H9 (cell line): ENCODE data around the gene FAM177B. TPM values are rescaled to one million over a fixed set of nuclear protein-coding genes. Genes with fewer than 3 reads are reported as not detected.

ENCODE experiments used
- DNase-seq: peaks from one replicate; pipeline ENCODE4 v3.0.0-alpha.2; 2017
- H2AFZ ChIP-seq: one replicate; pipeline ENCODE4 v1.6.1; 2013; ENCODE audit warnings: mild to moderate bottlenecking, low read length, control low read depth, moderate library complexity
- H2AK5ac ChIP-seq: 2 replicates; pipeline ENCODE4 v1.6.1; 2013; ENCODE audit warnings: low read length, control low read depth, mixed read lengths; ENCODE audit not compliant: insufficient read length
- H2BK120ac ChIP-seq: one replicate; pipeline ENCODE4 v1.6.1; 2013; ENCODE audit warnings: low read depth, mild to moderate bottlenecking, low read length, control low read depth, inconsistent platforms; ENCODE audit not compliant: poor library complexity, severe bottlenecking
- H2BK12ac ChIP-seq: 2 replicates; pipeline ENCODE4 v1.6.1; 2013; ENCODE audit warnings: low read length, control low read depth, mixed read lengths, low read depth; ENCODE audit not compliant: insufficient read length
- H2BK15ac ChIP-seq: 2 replicates; pipeline ENCODE4 v1.6.1; 2013; ENCODE audit warnings: low read depth, low read length, control low read depth
- H2BK20ac ChIP-seq: one replicate; pipeline ENCODE4 v1.6.1; 2013; ENCODE audit warnings: low read depth, mild to moderate bottlenecking, low read length, control low read depth, inconsistent platforms; ENCODE audit not compliant: poor library complexity, severe bottlenecking
- H2BK5ac ChIP-seq: 2 replicates; pipeline ENCODE4 v1.6.1; 2013; ENCODE audit warnings: low read length, control low read depth, mixed read lengths; ENCODE audit not compliant: insufficient read length
- H3K14ac ChIP-seq: 2 replicates; pipeline ENCODE4 v1.6.1; 2013; ENCODE audit warnings: low read length, control low read depth; ENCODE audit not compliant: insufficient read depth
- H3K18ac ChIP-seq: 2 replicates; pipeline ENCODE4 v1.6.1; 2013; ENCODE audit warnings: low read depth, mild to moderate bottlenecking, mixed read lengths, low read length, control low read depth; ENCODE audit not compliant: insufficient read length
- H3K23ac ChIP-seq: 2 replicates; pipeline ENCODE4 v1.6.1; 2013; ENCODE audit warnings: low read length, control low read depth, mixed read lengths, low read depth; ENCODE audit not compliant: insufficient read length
- H3K23me2 ChIP-seq: 2 replicates; pipeline ENCODE4 v1.6.1; 2013; ENCODE audit warnings: low read depth, mild to moderate bottlenecking, mixed read lengths, low read length, control low read depth; ENCODE audit not compliant: insufficient read length, poor library complexity, severe bottlenecking
- H3K27ac ChIP-seq: 2 replicates; pipeline ENCODE4 v1.5.1; 2013; ENCODE audit warnings: low read length, control low read depth, mixed read lengths, low read depth; ENCODE audit not compliant: insufficient read length
- H3K27me3 ChIP-seq: 2 replicates; pipeline ENCODE4 v1.6.1; 2013; ENCODE audit warnings: low read length, control low read depth, inconsistent platforms; ENCODE audit not compliant: insufficient read depth
- H3K4ac ChIP-seq: 2 replicates; pipeline ENCODE4 v1.6.1; 2013; ENCODE audit warnings: low read depth, mild to moderate bottlenecking, control low read depth, inconsistent platforms, low read length, moderate library complexity
- H3K4me1 ChIP-seq: 2 replicates; pipeline ENCODE4 v1.6.1; 2013; ENCODE audit warnings: low read length, control low read depth, inconsistent platforms; ENCODE audit not compliant: insufficient read depth
- H3K4me2 ChIP-seq: 2 replicates; pipeline ENCODE4 v1.6.1; 2013; ENCODE audit warnings: low read length, control low read depth, mixed read lengths; ENCODE audit not compliant: insufficient read length, insufficient read depth
- H3K56ac ChIP-seq: 2 replicates; pipeline ENCODE4 v1.6.1; 2013; ENCODE audit warnings: low read depth, mild to moderate bottlenecking, mixed read lengths, low read length, control low read depth; ENCODE audit not compliant: insufficient read length
- H3K79me1 ChIP-seq: 2 replicates; pipeline ENCODE4 v1.6.1; 2013; ENCODE audit warnings: low read depth, mild to moderate bottlenecking, moderate library complexity, low read length, control low read depth, inconsistent platforms; ENCODE audit not compliant: insufficient read depth, poor library complexity, severe bottlenecking
- H3K79me2 ChIP-seq: 2 replicates; pipeline ENCODE4 v1.6.1; 2013; ENCODE audit warnings: low read length, control low read depth, inconsistent platforms; ENCODE audit not compliant: insufficient read depth
- H3K9ac ChIP-seq: 2 replicates; pipeline ENCODE4 v1.6.1; 2013; ENCODE audit warnings: low read length, control low read depth, mixed read lengths; ENCODE audit not compliant: insufficient read length; ENCODE audit errors: extremely low read depth
- H3K9me3 ChIP-seq: one replicate; pipeline ENCODE4 v1.6.1; 2013; ENCODE audit warnings: low read depth, low read length, inconsistent platforms; ENCODE audit not compliant: control insufficient read depth
- H3T11ph ChIP-seq: one replicate; pipeline ENCODE4 v1.6.1; 2013; ENCODE audit warnings: mild to moderate bottlenecking, low read length, control low read depth, inconsistent platforms
- H4K20me1 ChIP-seq: one replicate; pipeline ENCODE4 v1.6.1; 2013; ENCODE audit not compliant: control insufficient read depth, insufficient read length, insufficient read depth
- H4K5ac ChIP-seq: 2 replicates; pipeline ENCODE4 v1.6.1; 2013; ENCODE audit warnings: low read depth, mild to moderate bottlenecking, mixed read lengths, low read length, control low read depth; ENCODE audit not compliant: insufficient read length
- H4K8ac ChIP-seq: replicated peaks from 2 replicates; pipeline ENCODE4 v1.6.1; 2013; ENCODE audit warnings: low read length, control low read depth, mixed read lengths, low read depth; ENCODE audit not compliant: insufficient read length
- H4K91ac ChIP-seq: 2 replicates; pipeline ENCODE4 v1.6.1; 2013; ENCODE audit warnings: low read depth, mild to moderate bottlenecking, moderate library complexity, mixed read lengths, low read length, control low read depth; ENCODE audit not compliant: insufficient read length
- H3K27ac Mint-ChIP-seq, 3 experiments: 2 replicates in 2 of 3; 3 replicates in 1 of 3; pipeline ENCODE4 v1.8.0; 2020 to 2021; ENCODE audit warnings: mixed read lengths in 3 of 3, mild to moderate bottlenecking in 1 of 3, moderate library complexity in 1 of 3
- H3K27me3 Mint-ChIP-seq: 2 replicates; pipeline ENCODE4 v1.8.0; 2021; ENCODE audit warnings: low read depth, mild to moderate bottlenecking, moderate library complexity, mixed read lengths
- H3K36me3 Mint-ChIP-seq, 3 experiments: 2 replicates in 2 of 3; 3 replicates in 1 of 3; pipeline ENCODE4 v1.8.0; 2020 to 2021; ENCODE audit warnings: low read depth in 3 of 3, mixed read lengths in 3 of 3; ENCODE audit not compliant: insufficient read depth in 1 of 3
- H3K4me1 Mint-ChIP-seq, 2 experiments: 2 replicates each; pipeline ENCODE4 v1.8.0; 2020; ENCODE audit warnings: mixed read lengths in 2 of 2
- H3K4me3 Mint-ChIP-seq, 2 experiments: 2 replicates in 1 of 2; 3 replicates in 1 of 2; pipeline ENCODE4 v1.8.0; 2020 to 2021; ENCODE audit warnings: mild to moderate bottlenecking in 2 of 2, mixed read lengths in 2 of 2, moderate library complexity in 1 of 2
- H3K9me3 Mint-ChIP-seq, 2 experiments: 2 replicates in 1 of 2; 3 replicates in 1 of 2; pipeline ENCODE4 v1.8.0; 2020; ENCODE audit warnings: mild to moderate bottlenecking in 2 of 2, mixed read lengths in 2 of 2, moderate library complexity in 1 of 2
- CTCF ChIP-seq: fragments of 200-600 bp; sonication (generic); conservative IDR thresholded peaks from 3 replicates; pipeline ENCODE4 v1.8.0; 2021; ENCODE audit warnings: antibody characterized with exemption, mild to moderate bottlenecking
- whole genome bisulfite sequencing: extraction: QIAGEN DNeasy Blood & Tissue Kit; methylation state at CpG from one replicate; pipeline ENCODE4 v1.1.7; 2013; ENCODE audit warnings: missing lambda C conversion rate, low lambda C conversion rate, mixed read lengths; ENCODE audit not compliant: insufficient read length; ENCODE audit errors: extremely low coverage; 5-methylcytosine and 5-hydroxymethylcytosine counted together
- total RNA-seq: library from RNA; stranded (reverse); gene quantifications from 2 replicates; pipeline ENCODE4 v1.2.1, GENCODE V29; 2021

FAM177B gene
- total RNA-seq, 1 experiment from 2014 or later, result not detected

DNA sequence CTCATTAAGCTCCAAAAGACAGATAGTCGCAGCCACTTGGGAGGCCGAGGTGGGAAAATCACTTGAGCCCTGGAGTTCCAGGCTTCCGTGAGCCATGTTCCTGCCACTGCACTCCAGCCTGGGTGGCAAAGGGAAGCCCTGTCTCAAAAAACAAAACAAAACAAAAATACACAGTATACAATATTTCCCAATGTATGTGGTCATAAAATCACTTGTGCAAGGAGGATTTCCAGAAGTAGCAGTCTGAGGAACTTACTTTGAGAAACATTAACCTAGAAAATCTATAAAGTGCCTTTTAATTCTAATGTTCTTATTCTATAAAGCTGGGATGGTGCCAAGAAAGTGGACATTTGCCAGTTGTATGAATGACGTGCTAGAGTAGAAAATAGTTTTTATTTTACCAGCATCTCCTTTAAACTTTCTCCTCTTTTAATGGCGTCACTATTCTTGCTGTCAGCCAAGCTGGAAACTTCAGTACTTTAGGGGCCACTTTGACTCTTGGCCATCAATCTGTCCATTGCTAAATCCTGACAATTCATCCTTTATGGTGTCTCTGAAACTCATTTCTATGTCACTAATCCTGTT lies 22.5 kb downstream of the FAM177B start:
- Histone ChIP-seq H3K79me1 (no peaks in the 10 kb centered on the region), H2BK12ac (no peak overlapping the region), H3K23ac (no peak overlapping the region), H3K14ac (no peak overlapping the region), H3K4ac (no peak overlapping the region), H3K79me2 (no peaks in the 10 kb centered on the region), H2BK5ac (no peak overlapping the region), H2AK5ac (no peak overlapping the region), H2BK120ac (no peak overlapping the region), H3K4me2 (no peak overlapping the region), H3K27ac (no peak overlapping the region), H3K27me3 (no peaks in the 10 kb centered on the region), H2BK15ac (no peak overlapping the region), H4K5ac (no peak overlapping the region), H2BK20ac (no peak overlapping the region), H4K8ac (no peak overlapping the region), H4K91ac (no peak overlapping the region), H3K9me3 (no peaks in the 10 kb centered on the region), H3K18ac (no peak overlapping the region), H3K4me1 (no peaks in the 10 kb centered on the region), H3K9ac (no peak overlapping the region), H3T11ph (no peak overlapping the region), H4K20me1 (no peaks in the 10 kb centered on the region), H3K56ac (no peak overlapping the region), H3K23me2 (no peaks in the 10 kb centered on the region), H2AFZ (no peak overlapping the region)
- H3K27ac Mint-ChIP-seq, result no peak overlapping the region
- peaks cover 0 to 7% of the 10 kb centered on the region in 2 experiments; a peak in 1 of 4 replicates for H3K4me1 Mint-ChIP-seq
- H3K36me3 Mint-ChIP-seq, result no peaks in the 10 kb centered on the region
- TF ChIP-seq CTCF, result no peak
- H3K4me3 Mint-ChIP-seq, result no peak overlapping the region
- peaks cover 5 to 9% of the 10 kb centered on the region in 2 experiments for H3K9me3 Mint-ChIP-seq
- no peaks in the 10 kb centered on the region for H3K27me3 Mint-ChIP-seq
- DNase-seq, result no peak
- WGBS, result no CpG with 5 or more reads among the region's 5 CpGs
